Smooth muscle cell (in vitro differentiated cells): ENCODE measurements around the gene LCN12. TPM values are rescaled to one million over a fixed set of nuclear protein-coding genes. Genes with fewer than 3 reads are reported as not detected.

ENCODE experiments used
- DNase-seq: peaks from one replicate; lab custom pipeline; 2025; ENCODE audit not compliant: unreplicated experiment; lab: John Stamatoyannopoulos, UW
- H2AFZ ChIP-seq: fragments of 200-600 bp; sonication (generic); 2 replicates; pipeline ENCODE4 v1.6.0; 2016; ENCODE audit warnings: antibody characterized with exemption, low read depth, mild to moderate bottlenecking
- H3F3A ChIP-seq: fragments of 200-600 bp; sonication (generic); 2 replicates; pipeline ENCODE4 v1.6.0; 2017; ENCODE audit warnings: antibody characterized with exemption, low read depth
- H3K27ac ChIP-seq: fragments of 200-600 bp; sonication (generic); 2 replicates; pipeline ENCODE4 v1.5.1; 2016; ENCODE audit warnings: low read depth, mild to moderate bottlenecking
- H3K27me3 ChIP-seq: fragments of 200-600 bp; sonication (generic); 2 replicates; pipeline ENCODE4 v1.6.1; 2016; ENCODE audit warnings: low read depth, mild to moderate bottlenecking
- H3K36me3 ChIP-seq: fragments of 200-600 bp; sonication (generic); 2 replicates; pipeline ENCODE4 v1.5.1; 2016; ENCODE audit warnings: low read depth
- H3K4me1 ChIP-seq: fragments of 200-600 bp; sonication (generic); 2 replicates; pipeline ENCODE4 v1.5.1; 2016; ENCODE audit warnings: low read depth
- H3K4me2 ChIP-seq: fragments of 200-600 bp; sonication (generic); 2 replicates; pipeline ENCODE4 v1.6.0; 2016; ENCODE audit warnings: mild to moderate bottlenecking
- H3K4me3 ChIP-seq: fragments of 200-600 bp; sonication (generic); 2 replicates; pipeline ENCODE4 v1.5.1; 2016; ENCODE audit warnings: mild to moderate bottlenecking
- H3K79me2 ChIP-seq: fragments of 200-600 bp; sonication (generic); 2 replicates; pipeline ENCODE4 v1.6.0; 2016; ENCODE audit warnings: low read depth, mild to moderate bottlenecking
- H3K9ac ChIP-seq: fragments of 200-600 bp; sonication (generic); 2 replicates; pipeline ENCODE4 v1.6.0; 2016; ENCODE audit warnings: low read depth
- H3K9me3 ChIP-seq: fragments of 200-600 bp; sonication (generic); replicated peaks from 2 replicates; pipeline ENCODE4 v1.5.1; 2016; ENCODE audit warnings: low read depth
- H4K20me1 ChIP-seq: fragments of 200-600 bp; sonication (generic); 2 replicates; pipeline ENCODE4 v1.6.0; 2016; ENCODE audit warnings: low read depth
- CTCF ChIP-seq: fragments of 200-600 bp; sonication (generic); IDR thresholded peaks from 2 replicates; pipeline ENCODE4 v1.5.1; 2017; ENCODE audit warnings: borderline replicate concordance, mild to moderate bottlenecking, antibody characterized with exemption; ENCODE audit not compliant: insufficient read depth, poor library complexity, severe bottlenecking
- WGBS: methylation state at CpG from one replicate; pipeline ENCODE4 v1.1.7; 2016; ENCODE audit warnings: low lambda C conversion rate; 5-methylcytosine and 5-hydroxymethylcytosine counted together
- polyA plus RNA-seq: library from polyadenylated mRNA; unstranded; fragments of >200 nt; fragmentation: Nextera tagmentation; extraction: Ambion mirVana; gene quantifications from 2 replicates; pipeline ENCODE4 v1.2.1, GENCODE V29; 2016
- total RNA-seq: library from RNA; depleted of rRNA; stranded (reverse); fragments of >200 nt; gene quantifications from 2 replicates; pipeline ENCODE4 v1.2.3, GENCODE V29; 2014

The LCN12 gene
- total and polyA plus RNA-seq, 2 experiments from 2014 or later = not detected

- Histone ChIP-seq H3K4me2 (peak overlapping the region; percentile 82), H4K20me1 (peaks cover 9% of the 10 kb centered on the region), H3F3A (no peaks in the 10 kb centered on the region), H3K4me3 (peak overlapping the region; percentile 48), H3K9me3 (no peaks in the 10 kb centered on the region), H3K9ac (no peak overlapping the region), H2AFZ (peak overlapping the region; percentile 89), H3K79me2 (no peaks in the 10 kb centered on the region), H3K27ac (no peak overlapping the region), H3K4me1 (peaks cover 4% of the 10 kb centered on the region), H3K27me3 (no peaks in the 10 kb centered on the region), H3K36me3 (no peaks in the 10 kb centered on the region)
- no peak for TF ChIP-seq CTCF
- under 1% methylated on average over 45 of the region's 78 CpGs for WGBS
- DNase-seq = peak; percentile 86
These were observed 26.2 kb downstream of the LCN12 start for GRCh38 chr9:136978073-136978864.

GRCh38 chr9:136978865-136979544 is 26.9 kb downstream of the LCN12 start:
- WGBS = 87% methylated on average over 23 of the region's 41 CpGs
- Histone ChIP-seq H2AFZ (no peak overlapping the region), H3F3A (no peaks in the 10 kb centered on the region), H3K4me1 (peaks cover 4% of the 10 kb centered on the region), H3K4me2 (no peak overlapping the region), H3K9ac (no peak overlapping the region), H3K36me3 (no peaks in the 10 kb centered on the region), H3K79me2 (no peaks in the 10 kb centered on the region), H3K9me3 (no peaks in the 10 kb centered on the region), H3K27ac (no peak overlapping the region), H3K27me3 (peaks cover 3% of the 10 kb centered on the region), H4K20me1 (peaks cover 9% of the 10 kb centered on the region), H3K4me3 (no peak overlapping the region)
- DNase-seq = no peak
- TF ChIP-seq CTCF = no peak

- H3K79me2 ChIP-seq = no peaks in the 10 kb centered on the region
- TF ChIP-seq CTCF = no peak
- H3K4me3 ChIP-seq = no peak overlapping the region
These were observed 27.9 kb downstream of the LCN12 start for GRCh38 chr9:136979769-136980587.

More at GRCh38 chr9:136979769-136980587, 27.9 kb downstream of the LCN12 start:
- Histone ChIP-seq H3K27me3 (peaks cover 13% of the 10 kb centered on the region), H3K36me3 (no peaks in the 10 kb centered on the region), H2AFZ (no peak overlapping the region), H3K4me1 (peaks cover 4% of the 10 kb centered on the region), H3F3A (no peaks in the 10 kb centered on the region), H4K20me1 (peaks cover 9% of the 10 kb centered on the region), H3K9ac (no peak overlapping the region), H3K9me3 (no peaks in the 10 kb centered on the region), H3K27ac (no peak overlapping the region), H3K4me2 (no peak overlapping the region)
- 90% methylated on average over 26 of the region's 26 CpGs for WGBS
- DNase-seq = no peak
